Measurements from ENCODE around the gene CLTA. TPM values are rescaled to one million over a fixed set of nuclear protein-coding genes. Genes with fewer than 3 reads are reported as not detected.

The CLTA gene
- total and polyA plus RNA-seq, 7 experiments from 2014 or later: 32.2 to 140 (median 72.0) TPM

DNA sequence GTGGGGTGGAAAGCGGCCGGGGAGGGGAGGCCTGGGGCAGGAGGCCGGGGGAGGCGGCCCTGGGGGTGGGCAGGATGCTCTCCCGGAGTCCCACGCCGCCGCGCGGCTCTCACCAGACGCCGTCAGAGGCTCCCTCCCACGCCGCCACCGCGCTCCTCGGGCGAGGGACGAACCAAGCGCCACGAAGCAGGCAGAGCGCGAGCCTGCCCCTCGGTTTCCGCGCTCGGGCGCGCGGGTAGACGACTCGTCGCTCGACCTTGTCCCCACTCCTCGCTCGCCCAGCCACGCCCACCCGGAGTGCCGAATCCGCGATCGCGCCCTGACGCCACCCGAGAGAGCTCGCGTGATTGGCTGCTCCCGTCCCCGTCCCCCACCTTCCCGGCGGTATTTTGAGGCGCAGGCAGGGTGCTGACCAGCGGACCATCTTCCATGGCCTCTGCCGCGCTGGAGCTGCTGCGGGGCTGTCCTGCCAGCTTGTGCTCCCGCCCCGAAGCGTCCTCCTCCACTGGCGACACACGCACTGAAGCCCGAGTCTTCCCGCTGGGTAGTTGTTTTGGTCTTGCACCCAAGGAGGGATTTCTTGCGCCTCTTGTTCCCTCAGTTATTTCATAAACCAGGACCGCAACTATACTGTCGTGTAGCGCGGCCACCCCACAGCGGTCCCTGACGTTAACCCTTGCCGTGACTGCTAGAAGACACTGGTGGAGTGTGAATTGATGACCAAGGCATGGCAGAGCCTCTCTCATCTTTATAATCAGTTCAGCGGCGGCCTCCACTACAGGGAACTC, 67.7 kb downstream of the CLTA start, which contains the start of gene GNE:
Gene GNE, minus strand, starts transcription at position 241 of the 788 bp plus-strand sequence. CDS start 9,093 bp downstream, outside the sequence.
- H3K9me3 ChIP-seq (ENCODE audit: control insufficient read depth in 2 of 3, low read length in 3 of 3): no peaks in the 10 kb centered on the region
- Mint-ChIP-seq H3K4me3 (peak within 1 kb of the TSS; percentile 96 to 100 (median 98)), H3K4me1 (peaks cover 0 to 14% (median 12%) of the 10 kb centered on the region in 7 donors), H3K9me3 (no peaks in the 10 kb centered on the region), H3K27ac (peak within 1 kb of the TSS; percentile 92 to 98 (median 96)), H3K36me3 (peaks cover 0 to 4% (median 0%) of the 10 kb centered on the region in 5 donors), H3K27me3 (peaks cover 0 to 2% (median 0%) of the 10 kb centered on the region in 5 donors)
- H3K27ac ChIP-seq (ENCODE audit: low read depth, low read length): peak within 1 kb of the TSS; percentile 93
- ChIA-PET POLR2A (interaction anchor here (0.6 to 2.2 kb wide), 6 partner anchors 10 to 143 kb away, joined by 3 to 8 read pairs (median 4); partner anchors contain the start of gene CLTA), CTCF (interaction anchor here (0.6 to 1.6 kb wide), 3 partner anchors 68 to 191 kb away, joined by 3 to 4 read pairs (median 3); partner anchors contain the start of gene CLTA)
- H3K4me3 ChIP-seq (ENCODE audit: low read length): peak within 1 kb of the TSS; percentile 98
- peak; percentile 96 for ATAC-seq
- intact Hi-C loops (cut with micrococcal nuclease): loop anchor here (1.0 to 5.0 kb wide), 11 partner anchors 68 to 1207 kb away; partner anchors contain the start of genes CLTA (in 2 of the 2), RNF38 (in 2 of the 2), GLIPR2 (in 1 of the 2) and MELK (in 1 of the 2)
- H3K27me3 ChIP-seq (ENCODE audit: control insufficient read depth in 2 of 2, insufficient read depth in 2 of 2, low read length in 2 of 2): no peaks in the 10 kb centered on the region
- H3K4me1 ChIP-seq (ENCODE audit: control insufficient read depth in 2 of 2, insufficient read depth in 2 of 2, low read length in 2 of 2): peaks cover 7 to 9% of the 10 kb centered on the region in 2 donors
- DNase-seq: peak; percentile 92 to 99 (median 96)
- peaks cover 0 to 5% (median 0%) of the 10 kb centered on the region in 3 experiments for H3K36me3 ChIP-seq (ENCODE audit: control insufficient read depth in 2 of 3, insufficient read depth in 3 of 3, low read length in 3 of 3)

DNA sequence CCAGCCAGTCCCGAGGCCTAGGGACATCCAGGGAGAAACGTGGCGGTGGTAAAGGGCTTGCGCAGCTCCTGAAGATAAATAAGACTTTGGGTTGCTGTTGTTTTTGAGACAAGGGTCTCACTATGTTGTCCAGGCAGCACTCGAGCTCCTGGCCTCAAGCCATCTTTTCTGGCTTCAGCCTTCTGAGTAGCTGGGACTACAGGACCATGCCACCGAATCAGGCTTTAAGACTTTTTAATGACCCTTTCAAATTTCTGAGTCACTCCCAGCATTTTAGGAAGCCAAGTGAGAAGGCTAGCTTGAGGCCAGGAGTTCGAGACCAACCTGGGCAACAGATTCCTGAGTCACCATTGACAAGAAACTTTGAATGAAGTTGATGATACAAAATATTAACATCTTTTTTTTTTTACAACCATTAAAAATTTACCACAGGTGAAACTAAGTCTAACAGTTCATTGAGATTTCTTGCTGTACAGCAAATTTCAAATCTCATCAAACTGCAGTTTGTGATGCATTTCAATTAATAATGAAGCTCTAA, 68.3 kb downstream of the CLTA start:
- Histone ChIP-seq H3K9me3 (ENCODE audit: control insufficient read depth in 2 of 3, low read length in 3 of 3) (no peaks in the 10 kb centered on the region), H3K4me1 (ENCODE audit: control insufficient read depth in 2 of 2, insufficient read depth in 2 of 2, low read length in 2 of 2) (peaks cover 7 to 9% of the 10 kb centered on the region in 2 donors), H3K36me3 (ENCODE audit: control insufficient read depth in 2 of 3, insufficient read depth in 3 of 3, low read length in 3 of 3) (peaks cover 0 to 5% (median 0%) of the 10 kb centered on the region in 3 experiments), H3K4me3 (ENCODE audit: low read length) (peak overlapping the region; percentile 98), H3K27ac (ENCODE audit: low read depth, low read length) (peak overlapping the region; percentile 93), H3K27me3 (ENCODE audit: control insufficient read depth in 2 of 2, insufficient read depth in 2 of 2, low read length in 2 of 2) (no peaks in the 10 kb centered on the region)
- POLR2A ChIA-PET: interaction anchor here (0.6 to 2.2 kb wide), 6 partner anchors 9 to 144 kb away, joined by 3 to 8 read pairs (median 4); partner anchors contain the start of gene CLTA
- Mint-ChIP-seq H3K4me3 (peak overlapping the region; percentile 96 to 100 (median 98)), H3K4me1 (peaks cover 0 to 14% (median 12%) of the 10 kb centered on the region in 7 donors), H3K27ac (peak overlapping the region; percentile 92 to 98 (median 96)), H3K36me3 (peaks cover 0 to 4% (median 0%) of the 10 kb centered on the region in 5 donors), H3K27me3 (peaks cover 0 to 2% (median 0%) of the 10 kb centered on the region in 5 donors), H3K9me3 (no peaks in the 10 kb centered on the region)
- intact Hi-C loops (cut with micrococcal nuclease): loop anchor here (1.0 to 5.0 kb wide), 11 partner anchors 69 to 1206 kb away; partner anchors contain the start of genes CLTA (in 2 of the 2), RNF38 (in 2 of the 2), GLIPR2 (in 1 of the 2) and MELK (in 1 of the 2)
- ATAC-seq (no peak), DNase-seq (no peak)
- CTCF ChIA-PET: interaction anchor here (0.6 to 1.6 kb wide), 2 partner anchors 69 to 191 kb away, joined by 3 to 4 read pairs; partner anchors contain the start of gene CLTA

Other genes starting within 250 kb of the CLTA start
- gene OR2S2, start 232.8 kb upstream of the CLTA start, total RNA-seq: not detected
- gene OR2S2, start 232.8 kb upstream of the CLTA start, polyA plus RNA-seq: not detected
- 10 to 100 TPM in 3 of 5 experiments, 1 to 10 TPM in 2; 7.4 to 16.7 (median 13.3) TPM for gene RECK, start 154.0 kb upstream of the CLTA start, total RNA-seq
- gene RECK, start 154.0 kb upstream of the CLTA start, polyA plus RNA-seq: 10 to 100 TPM; 23.7 to 26.2 TPM
- gene GLIPR2, start 54.2 kb upstream of the CLTA start, total RNA-seq: 10 to 100 TPM in 3 of 5 experiments, 1 to 10 TPM in 2; 7.7 to 74.7 (median 18.6) TPM
- gene GLIPR2, start 54.2 kb upstream of the CLTA start, polyA plus RNA-seq: 10 to 100 TPM; 38.8 to 68.6 TPM
- 1 to 10 TPM in 1 of 5 experiments, under 1 TPM in 2, not detected in 2; 0.15 to 3.6 (median 0.56) TPM for gene CCIN, start 21.5 kb upstream of the CLTA start, total RNA-seq
- under 1 TPM in 1 of 2 donors, not detected in 1; 0.41 TPM for gene CCIN, start 21.5 kb upstream of the CLTA start, polyA plus RNA-seq
- gene GNE, start 67.5 kb downstream of the CLTA start, total RNA-seq: 10 to 100 TPM; 12.6 to 18.5 (median 16.0) TPM
- 1 to 10 TPM; 6.4 to 7.4 TPM for gene GNE, start 67.5 kb downstream of the CLTA start, polyA plus RNA-seq
- 10 to 100 TPM; 39.2 to 88.2 (median 72.9) TPM for gene RNF38, start 209.3 kb downstream of the CLTA start, total RNA-seq
- 10 to 100 TPM; 16.8 to 25.2 TPM for gene RNF38, start 209.3 kb downstream of the CLTA start, polyA plus RNA-seq